GM23248 (cell line): ENCODE results near the gene PHOX2A. TPM values are rescaled to one million over a fixed set of nuclear protein-coding genes. Genes with fewer than 3 reads are reported as not detected.
"Not testable (repeated sequence)": the region's sequence is repeated elsewhere in the genome, so short reads cannot be mapped to it uniquely, and the experiment has no call there.

Experiments
- DNase-seq: peaks from one replicate; pipeline ENCODE4 v3.0.0-alpha.2; 2015
- H2AFZ ChIP-seq: fragments of 200-600 bp; sonication (generic); 2 replicates; pipeline ENCODE4 v1.6.1; 2016; ENCODE audit warnings: antibody characterized with exemption
- H3F3A ChIP-seq: fragments of 200-600 bp; sonication (generic); 2 replicates; pipeline ENCODE4 v1.6.1; 2016; ENCODE audit warnings: mild to moderate bottlenecking, antibody characterized with exemption, mixed run types; ENCODE audit not compliant: insufficient read depth
- H3K27ac ChIP-seq: fragments of 200-600 bp; sonication (generic); 2 replicates; pipeline ENCODE4 v1.5.1; 2016; ENCODE audit warnings: mild to moderate bottlenecking
- H3K27me3 ChIP-seq: fragments of 200-600 bp; sonication (generic); replicated peaks from 2 replicates; pipeline ENCODE4 v1.6.1; 2016; ENCODE audit warnings: mild to moderate bottlenecking; ENCODE audit not compliant: insufficient read depth
- H3K36me3 ChIP-seq: fragments of 200-600 bp; sonication (generic); 2 replicates; pipeline ENCODE4 v1.6.1; 2016; ENCODE audit warnings: low read depth, mild to moderate bottlenecking
- H3K4me1 ChIP-seq: fragments of 200-600 bp; sonication (generic); 2 replicates; pipeline ENCODE4 v1.6.1; 2016; ENCODE audit warnings: mild to moderate bottlenecking; ENCODE audit not compliant: insufficient read depth
- H3K4me2 ChIP-seq: fragments of 200-600 bp; sonication (generic); one replicate; pipeline ENCODE4 v1.6.1; 2016; ENCODE audit warnings: mild to moderate bottlenecking; ENCODE audit not compliant: unreplicated experiment
- H3K4me3 ChIP-seq: fragments of 200-600 bp; sonication (generic); 2 replicates; pipeline ENCODE4 v1.5.1; 2016; ENCODE audit warnings: mild to moderate bottlenecking
- H3K79me2 ChIP-seq: fragments of 200-600 bp; sonication (generic); 2 replicates; pipeline ENCODE4 v1.6.1; 2016; ENCODE audit warnings: mild to moderate bottlenecking; ENCODE audit not compliant: insufficient read depth
- H3K9ac ChIP-seq: fragments of 200-600 bp; sonication (generic); 2 replicates; pipeline ENCODE4 v1.6.1; 2016; ENCODE audit warnings: mild to moderate bottlenecking
- H3K9me2 ChIP-seq: fragments of 200-600 bp; sonication (generic); 2 replicates; pipeline ENCODE4 v1.6.1; 2016; ENCODE audit warnings: mixed run types, mild to moderate bottlenecking, moderate library complexity; ENCODE audit not compliant: insufficient read depth
- H3K9me3 ChIP-seq: fragments of 200-600 bp; sonication (generic); one replicate; pipeline ENCODE4 v1.6.1; 2017; ENCODE audit warnings: low read depth
- H4K20me1 ChIP-seq: fragments of 200-600 bp; sonication (generic); 2 replicates; pipeline ENCODE4 v1.6.0; 2016; ENCODE audit not compliant: insufficient read depth
- EZH2 ChIP-seq: fragments of 200-600 bp; sonication (generic); IDR thresholded peaks from 2 replicates; pipeline ENCODE4 v1.6.1; 2018; ENCODE audit warnings: antibody characterized with exemption, mild to moderate bottlenecking; ENCODE audit not compliant: insufficient read depth, poor library complexity, severe bottlenecking
- EZH2phosphoT487 ChIP-seq: fragments of 200-600 bp; sonication (generic); IDR thresholded peaks from 2 replicates; pipeline ENCODE4 v1.6.1; 2018; ENCODE audit warnings: antibody characterized with exemption, moderate library complexity, mild to moderate bottlenecking, low read depth; ENCODE audit not compliant: insufficient read depth
- WGBS, 2 experiments: methylation state at CpG; one replicate each; pipeline ENCODE4 v1.1.6; 2015 to 2017; ENCODE audit warnings: low lambda C conversion rate in 2 of 2, low coverage in 1 of 2; ENCODE audit errors: missing lambda C conversion rate in 2 of 2; 5-methylcytosine and 5-hydroxymethylcytosine counted together
- in situ Hi-C: fragments of 300-500 bp; cut with MboI; formaldehyde crosslinking; loops from 2 replicates; pipeline ENCODE4 v1.15.0; 2020
- polyA plus RNA-seq: library from polyadenylated mRNA; unstranded; fragments of >200 nt; fragmentation: Nextera tagmentation; extraction: Ambion mirVana; gene quantifications from 2 replicates; pipeline ENCODE4 v1.2.1, GENCODE V29; 2016
- total RNA-seq: library from RNA; depleted of rRNA; stranded (reverse); fragments of >200 nt; shearing (Covaris generic); gene quantifications from 2 replicates; pipeline ENCODE4 v1.2.3, GENCODE V29; 2014; rRNA removed

Gene PHOX2A
- total RNA-seq, result not detected in 2 replicates
- not detected in 2 replicates for polyA plus RNA-seq

GRCh38 chr11:72244060-72244360 lies at the start of gene PHOX2A:
PHOX2A (minus strand) TSS chr11:72244176; CDS start chr11:72244004, 172 bp downstream.
- DNase-seq, result no peak
- 10% methylated on average over 28 of the region's 37 CpGs; no CpG with 5 or more reads in 1 of the 2 experiments for WGBS, 2 experiments
- Histone ChIP-seq H3K4me2 (peak within 1 kb of the TSS; percentile 39), H3F3A (no peaks in the 10 kb centered on the region), H3K36me3 (no peaks in the 10 kb centered on the region), H3K27ac (no peak within 1 kb of the TSS), H4K20me1 (no peaks in the 10 kb centered on the region), H3K9me3 (no peaks in the 10 kb centered on the region), H2AFZ (peak within 1 kb of the TSS; percentile 29; the same call in 1 of the 2 replicates), H3K4me1 (no peaks in the 10 kb centered on the region), H3K79me2 (no peaks in the 10 kb centered on the region), H3K4me3 (peak within 1 kb of the TSS; percentile 51; the same call in 1 of the 2 replicates), H3K9me2 (no peaks in the 10 kb centered on the region), H3K27me3 (peaks cover 52% of the 10 kb centered on the region), H3K9ac (no peak within 1 kb of the TSS)
- in situ Hi-C loops, result no loop called here
- no peak for TF ChIP-seq EZH2
- TF ChIP-seq EZH2phosphoT487, result no peak

- no peak overlapping the region for H3K4me2 ChIP-seq
- H2AFZ ChIP-seq, result no peak overlapping the region
- H3K4me1 ChIP-seq, result no peaks in the 10 kb centered on the region
- in situ Hi-C loops, result no loop called here
- no peak overlapping the region for H3K9ac ChIP-seq
- no peaks in the 10 kb centered on the region for H3K9me2 ChIP-seq
- no peaks in the 10 kb centered on the region for H3K36me3 ChIP-seq
- no peaks in the 10 kb centered on the region for H3F3A ChIP-seq
- TF ChIP-seq EZH2, result no peak
- TF ChIP-seq EZH2phosphoT487, result no peak
- no peaks in the 10 kb centered on the region for H3K27me3 ChIP-seq
- H3K27ac ChIP-seq, result no peak overlapping the region
- H3K79me2 ChIP-seq, result no peaks in the 10 kb centered on the region
- DNase-seq, result no peak
- H3K4me3 ChIP-seq, result no peak overlapping the region
- no peaks in the 10 kb centered on the region for H3K9me3 ChIP-seq
- WGBS, 2 experiments, result 92 to 93% methylated on average over 13 to 14 of the region's 14 CpGs
- H4K20me1 ChIP-seq, result no peaks in the 10 kb centered on the region
These were observed 49.4 kb upstream of the PHOX2A start for GRCh38 chr11:72293391-72293790.

- Histone ChIP-seq H3K4me3 (no peak overlapping the region), H3K9me3 (no peaks in the 10 kb centered on the region), H3K27ac (no peak overlapping the region), H2AFZ (no peak overlapping the region), H3F3A (no peaks in the 10 kb centered on the region), H4K20me1 (no peaks in the 10 kb centered on the region), H3K9me2 (no peaks in the 10 kb centered on the region), H3K36me3 (no peaks in the 10 kb centered on the region), H3K27me3 (no peaks in the 10 kb centered on the region), H3K4me1 (no peaks in the 10 kb centered on the region), H3K9ac (no peak overlapping the region), H3K79me2 (no peaks in the 10 kb centered on the region), H3K4me2 (no peak overlapping the region)
- TF ChIP-seq EZH2phosphoT487, result no peak
- TF ChIP-seq EZH2, result no peak
- no peak for DNase-seq
- in situ Hi-C loops, result no loop called here
- 86 to 87% methylated on average over 8 of the region's 8 CpGs for WGBS, 2 experiments
These were observed 48.3 kb upstream of the PHOX2A start for GRCh38 chr11:72292106-72292785.

- H3K79me2 ChIP-seq, H3K9me3 ChIP-seq, H3K27me3 ChIP-seq, H3K4me2 ChIP-seq, H3K4me1 ChIP-seq, H4K20me1 ChIP-seq, H3K27ac ChIP-seq, H3K4me3 ChIP-seq, H3K36me3 ChIP-seq, H3K9me2 ChIP-seq, H2AFZ ChIP-seq, in situ Hi-C loops, H3K9ac ChIP-seq, H3F3A ChIP-seq: not testable (repeated sequence)
- WGBS, 2 experiments, result 75 to 82% methylated on average over 6 of the region's 6 CpGs
- DNase-seq, result peak; percentile 41
These were observed 46.8 kb upstream of the PHOX2A start for GRCh38 chr11:72290741-72291140.

- no peak overlapping the region for H3K4me2 ChIP-seq
- H3K9ac ChIP-seq, result no peak overlapping the region
- H3K79me2 ChIP-seq, result no peaks in the 10 kb centered on the region
- H3K9me3 ChIP-seq, result no peaks in the 10 kb centered on the region
- no peak overlapping the region for H3K27ac ChIP-seq
- no peaks in the 10 kb centered on the region for H4K20me1 ChIP-seq
- no peaks in the 10 kb centered on the region for H3K4me1 ChIP-seq
- DNase-seq, result no peak
- WGBS, 2 experiments, result 93 to 98% methylated on average over 2 of the region's 2 CpGs
- no peaks in the 10 kb centered on the region for H3F3A ChIP-seq
- in situ Hi-C loops, result no loop called here
- TF ChIP-seq EZH2 (no peak), EZH2phosphoT487 (no peak)
- no peaks in the 10 kb centered on the region for H3K9me2 ChIP-seq
- H3K36me3 ChIP-seq, result no peaks in the 10 kb centered on the region
- no peak overlapping the region for H2AFZ ChIP-seq
- H3K4me3 ChIP-seq, result no peak overlapping the region
- 0 out of 2 replicates have a peak, but pooled peaks cover 6% of the 10 kb centered on the region for H3K27me3 ChIP-seq
These were observed 43.3 kb upstream of the PHOX2A start for GRCh38 chr11:72287293-72287692.
